Measurements from ENCODE around the gene TOX2. TPM values are rescaled to one million over a fixed set of nuclear protein-coding genes. Genes with fewer than 3 reads are reported as not detected.

TOX2 gene
- total RNA-seq, 1 donor from 2014 or later, result 2.8 TPM

DNA sequence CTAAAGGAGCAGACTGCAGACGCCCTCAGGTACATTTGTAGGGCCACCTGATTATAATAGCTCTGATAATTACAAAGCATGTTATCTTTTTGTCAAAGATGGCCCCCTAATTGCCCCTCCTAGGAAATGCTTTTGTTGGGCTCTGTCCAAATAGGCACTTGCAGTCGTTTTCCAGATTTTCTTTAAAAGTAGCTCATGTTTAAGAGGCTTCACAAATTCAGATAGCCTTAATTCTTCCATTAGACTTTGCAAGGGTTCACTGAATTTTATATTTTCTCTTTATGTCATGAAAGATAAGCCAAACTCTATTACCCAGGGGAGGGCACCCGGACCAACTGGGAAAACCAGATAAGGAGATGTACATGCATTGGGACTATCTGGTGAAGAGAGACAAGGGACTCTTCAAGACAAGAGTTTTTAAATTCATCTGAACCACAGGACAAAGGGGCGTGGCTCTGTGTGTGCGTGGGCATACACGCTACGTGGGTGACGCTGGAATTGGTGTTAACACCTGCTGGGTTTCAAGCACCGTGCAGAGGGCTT is 95.6 kb downstream of the TOX2 start:
- H3K9me3 Mint-ChIP-seq (ENCODE audit: low read depth), result no peaks in the 10 kb centered on the region
- H3K36me3 Mint-ChIP-seq (ENCODE audit: insufficient read depth), result no peaks in the 10 kb centered on the region
- TF ChIP-seq, protein P1, sequence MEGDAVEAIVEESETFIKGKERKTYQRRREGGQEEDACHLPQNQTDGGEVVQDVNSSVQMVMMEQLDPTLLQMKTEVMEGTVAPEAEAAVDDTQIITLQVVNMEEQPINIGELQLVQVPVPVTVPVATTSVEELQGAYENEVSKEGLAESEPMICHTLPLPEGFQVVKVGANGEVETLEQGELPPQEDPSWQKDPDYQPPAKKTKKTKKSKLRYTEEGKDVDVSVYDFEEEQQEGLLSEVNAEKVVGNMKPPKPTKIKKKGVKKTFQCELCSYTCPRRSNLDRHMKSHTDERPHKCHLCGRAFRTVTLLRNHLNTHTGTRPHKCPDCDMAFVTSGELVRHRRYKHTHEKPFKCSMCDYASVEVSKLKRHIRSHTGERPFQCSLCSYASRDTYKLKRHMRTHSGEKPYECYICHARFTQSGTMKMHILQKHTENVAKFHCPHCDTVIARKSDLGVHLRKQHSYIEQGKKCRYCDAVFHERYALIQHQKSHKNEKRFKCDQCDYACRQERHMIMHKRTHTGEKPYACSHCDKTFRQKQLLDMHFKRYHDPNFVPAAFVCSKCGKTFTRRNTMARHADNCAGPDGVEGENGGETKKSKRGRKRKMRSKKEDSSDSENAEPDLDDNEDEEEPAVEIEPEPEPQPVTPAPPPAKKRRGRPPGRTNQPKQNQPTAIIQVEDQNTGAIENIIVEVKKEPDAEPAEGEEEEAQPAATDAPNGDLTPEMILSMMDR (IDR thresholded peaks at IDR 0.05; ENCODE audit: unreplicated experiment), result no peak
- no peak overlapping the region for H3K27ac Mint-ChIP-seq
- no peak for DNase-seq (ENCODE audit: low spot score, unreplicated experiment)
- no peaks in the 10 kb centered on the region for H3K4me1 Mint-ChIP-seq (ENCODE audit: low read depth)
- peaks cover 6% of the 10 kb centered on the region for H3K27me3 Mint-ChIP-seq
- no peak overlapping the region for H3K4me3 Mint-ChIP-seq (ENCODE audit: low read depth)

DNA sequence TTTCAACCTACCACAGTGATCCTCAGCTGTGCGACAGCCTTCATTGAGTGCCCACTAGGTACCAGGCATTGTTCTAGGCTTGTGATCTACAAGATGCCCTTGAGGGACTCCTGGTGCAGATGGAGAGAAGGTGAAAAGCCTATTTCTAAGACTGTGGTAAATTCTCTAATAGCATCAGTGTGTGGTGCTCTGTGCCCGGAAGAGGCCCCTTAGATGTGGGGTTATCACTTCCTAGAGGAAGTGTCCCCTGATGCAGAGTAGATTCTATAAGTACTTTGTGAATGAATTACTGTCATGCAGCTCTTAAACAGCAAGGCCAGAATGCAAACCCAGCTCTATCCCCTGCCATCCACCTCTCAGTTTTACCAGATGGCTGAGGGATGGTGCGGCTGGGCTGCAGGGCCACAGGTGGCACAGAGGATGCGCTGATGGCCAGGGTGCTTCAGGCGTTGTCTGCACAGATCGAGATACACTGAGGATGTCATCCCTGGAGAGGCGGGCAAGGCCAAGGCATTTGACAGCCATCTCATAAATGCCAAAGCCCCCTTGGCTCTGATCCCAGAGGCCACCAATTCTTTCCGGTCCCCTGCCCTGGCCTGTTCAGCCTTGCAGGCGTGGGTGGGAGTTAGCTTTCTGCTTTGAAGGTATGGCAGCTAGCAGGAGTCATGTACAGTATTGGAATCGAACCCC is 96.7 kb downstream of the TOX2 start:
- DNase-seq (ENCODE audit: low spot score, unreplicated experiment), result no peak
- H3K27me3 Mint-ChIP-seq, result peaks cover 6% of the 10 kb centered on the region
- TF ChIP-seq, protein P1 (IDR thresholded peaks at IDR 0.05; ENCODE audit: unreplicated experiment), result no peak

DNA sequence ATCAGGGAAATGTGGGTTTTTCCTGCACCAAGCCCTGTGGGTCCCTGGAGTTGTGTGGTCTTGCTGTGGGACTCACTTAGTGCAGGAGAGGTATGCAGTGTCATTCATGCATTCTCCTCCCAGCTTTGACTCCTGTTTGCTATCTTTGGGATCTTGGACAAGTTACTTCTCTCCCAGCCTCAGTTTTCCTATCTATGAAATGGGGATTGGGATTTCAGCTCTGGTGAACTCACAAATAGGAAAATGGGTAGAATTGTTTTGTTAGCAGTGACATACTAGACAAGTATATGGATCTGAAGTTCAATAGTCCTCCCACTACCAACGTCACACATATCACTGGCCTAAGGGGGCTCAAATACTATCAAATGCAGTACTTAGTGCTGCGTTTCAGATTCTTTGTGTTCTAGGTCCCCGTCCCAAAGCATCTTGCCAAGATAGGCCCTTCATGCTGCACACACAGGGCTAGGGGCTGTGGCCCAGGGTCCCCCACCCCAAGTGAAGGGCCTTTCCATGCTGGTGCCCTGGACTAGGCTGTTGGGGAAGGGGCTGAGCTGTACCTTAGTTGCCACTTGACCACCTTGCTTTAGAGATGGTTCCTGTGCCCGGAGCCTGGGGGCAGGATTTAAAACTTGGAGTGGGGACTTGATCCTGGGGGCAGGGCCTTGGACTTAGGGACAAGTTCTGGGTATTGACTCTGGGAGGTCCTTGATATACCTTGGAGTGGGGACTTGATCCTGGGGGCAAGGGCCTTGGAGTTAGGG is 98.0 kb downstream of the TOX2 start:
- peaks cover 6% of the 10 kb centered on the region for H3K27me3 Mint-ChIP-seq
- no peak for DNase-seq (ENCODE audit: low spot score, unreplicated experiment)
- H3K27ac Mint-ChIP-seq, result no peak overlapping the region
- no peak overlapping the region for H3K4me3 Mint-ChIP-seq (ENCODE audit: low read depth)
- H3K36me3 Mint-ChIP-seq (ENCODE audit: insufficient read depth), result no peaks in the 10 kb centered on the region
- H3K9me3 Mint-ChIP-seq (ENCODE audit: low read depth), result no peaks in the 10 kb centered on the region
- peaks cover 3% of the 10 kb centered on the region for H3K4me1 Mint-ChIP-seq (ENCODE audit: low read depth)
- TF ChIP-seq, protein P1 (IDR thresholded peaks at IDR 0.05; ENCODE audit: unreplicated experiment), result no peak

More for the DNA sequence above, 96.7 kb downstream of the TOX2 start:
- H3K27ac Mint-ChIP-seq, result no peak overlapping the region
- H3K4me1 Mint-ChIP-seq (ENCODE audit: low read depth), result peaks cover 3% of the 10 kb centered on the region
- no peaks in the 10 kb centered on the region for H3K36me3 Mint-ChIP-seq (ENCODE audit: insufficient read depth)
- H3K9me3 Mint-ChIP-seq (ENCODE audit: low read depth), result no peaks in the 10 kb centered on the region
- H3K4me3 Mint-ChIP-seq (ENCODE audit: low read depth), result no peak overlapping the region

DNA sequence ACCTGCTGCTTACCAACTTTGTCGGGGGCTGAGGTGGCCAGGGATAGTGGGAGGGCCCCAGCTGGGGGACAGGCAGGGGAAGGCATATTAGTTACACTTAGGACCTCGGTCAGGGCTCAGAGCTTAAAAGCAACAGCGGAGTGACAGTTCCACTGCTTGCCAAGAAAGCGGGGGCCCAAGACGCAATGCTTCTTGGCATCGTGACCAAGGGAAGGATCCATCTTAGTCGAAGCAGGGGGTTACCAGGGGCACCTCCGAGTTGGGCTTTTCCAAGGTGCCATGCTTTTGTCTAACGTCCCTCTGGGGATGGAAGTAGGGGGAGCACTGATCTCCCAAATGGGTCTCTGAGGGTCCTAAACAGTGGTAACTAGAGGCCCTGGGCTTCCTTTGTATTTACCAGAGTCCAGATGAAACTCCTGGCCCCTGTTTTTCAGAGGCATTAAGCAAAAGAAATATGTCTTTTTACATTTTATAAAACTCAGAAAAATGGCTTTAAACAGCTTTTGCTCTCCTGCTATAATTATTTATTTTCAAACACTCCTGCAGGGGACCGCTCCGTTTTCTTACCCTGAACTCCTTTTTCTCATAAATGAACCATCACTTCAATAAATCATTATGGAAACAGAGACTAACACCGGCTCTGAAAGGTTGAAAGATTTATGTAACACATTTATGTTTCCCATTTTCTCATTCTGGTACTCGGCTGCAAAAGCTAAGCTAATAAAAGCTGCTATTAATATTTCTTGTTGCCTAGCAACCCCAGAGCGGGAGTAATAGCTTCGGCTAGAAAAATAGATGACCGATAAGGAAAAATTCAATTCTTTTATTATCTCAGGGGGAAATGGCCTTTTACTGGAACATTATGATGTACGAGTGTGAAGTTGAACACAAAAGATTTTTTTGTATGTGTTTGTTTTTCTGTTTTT is 100.4 kb downstream of the TOX2 start:
- no peaks in the 10 kb centered on the region for H3K36me3 Mint-ChIP-seq (ENCODE audit: insufficient read depth)
- H3K27ac Mint-ChIP-seq, result no peak overlapping the region
- peaks cover 3% of the 10 kb centered on the region for H3K4me1 Mint-ChIP-seq (ENCODE audit: low read depth)
- TF ChIP-seq, protein P1 (IDR thresholded peaks at IDR 0.05; ENCODE audit: unreplicated experiment), result no peak
- no peak overlapping the region for H3K4me3 Mint-ChIP-seq (ENCODE audit: low read depth)
- peaks cover 6% of the 10 kb centered on the region for H3K27me3 Mint-ChIP-seq
- DNase-seq (ENCODE audit: low spot score, unreplicated experiment), result no peak
- H3K9me3 Mint-ChIP-seq (ENCODE audit: low read depth), result no peaks in the 10 kb centered on the region

DNA sequence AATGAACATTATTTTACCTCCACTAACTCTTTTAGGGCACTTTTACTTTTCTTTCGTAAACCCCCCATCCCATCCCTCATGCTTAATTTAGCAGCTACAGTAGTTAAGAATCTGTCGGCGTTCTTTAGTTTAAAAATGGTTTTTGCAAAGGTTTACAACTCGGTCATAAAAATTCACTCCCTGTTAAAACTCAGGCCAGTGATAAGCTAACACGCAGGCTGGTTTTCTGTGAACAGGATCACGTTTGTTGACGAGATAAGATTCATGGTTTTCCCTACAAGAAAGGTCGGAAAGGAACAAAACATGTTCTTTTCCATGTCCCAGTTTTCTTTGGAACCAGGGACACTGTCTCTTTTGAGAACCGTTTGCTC is 101.1 kb downstream of the TOX2 start:
- H3K9me3 Mint-ChIP-seq (ENCODE audit: low read depth), result no peaks in the 10 kb centered on the region
- peaks cover 3% of the 10 kb centered on the region for H3K4me1 Mint-ChIP-seq (ENCODE audit: low read depth)
- peaks cover 6% of the 10 kb centered on the region for H3K27me3 Mint-ChIP-seq
- no peak overlapping the region for H3K4me3 Mint-ChIP-seq (ENCODE audit: low read depth)
- no peaks in the 10 kb centered on the region for H3K36me3 Mint-ChIP-seq (ENCODE audit: insufficient read depth)
- H3K27ac Mint-ChIP-seq, result no peak overlapping the region
- DNase-seq (ENCODE audit: low spot score, unreplicated experiment), result no peak
- TF ChIP-seq, protein P1 (IDR thresholded peaks at IDR 0.05; ENCODE audit: unreplicated experiment), result no peak

Data from progenitor cell of endocrine pancreas (in vitro differentiated cells).